Subcutaneous abdominal adipose tissue (tissue), 5 donors: ENCODE measurements around the gene POU4F2.

ENCODE experiments used
- H3K27ac ChIP-seq: one replicate; pipeline ENCODE4 v1.7.0; 2013; ENCODE audit warnings: low read depth, mild to moderate bottlenecking, inconsistent platforms, low read length, moderate library complexity
- H3K27me3 ChIP-seq, 5 donors: one replicate each; pipeline ENCODE4 v1.7.0; 2013; ENCODE audit warnings: low read length in 5 of 5, inconsistent platforms in 1 of 5; ENCODE audit not compliant: control insufficient read depth in 5 of 5, insufficient read depth in 4 of 5
- H3K36me3 ChIP-seq, 5 donors: one replicate each; pipeline ENCODE4 v1.7.0; 2013; ENCODE audit warnings: low read length in 5 of 5; ENCODE audit not compliant: control insufficient read depth in 5 of 5, insufficient read depth in 5 of 5
- H3K4me1 ChIP-seq, 5 donors: one replicate each; pipeline ENCODE4 v1.7.0; 2013; ENCODE audit warnings: low read length in 5 of 5, mild to moderate bottlenecking in 3 of 5, moderate library complexity in 1 of 5; ENCODE audit not compliant: control insufficient read depth in 5 of 5, insufficient read depth in 5 of 5
- H3K4me3 ChIP-seq, 5 donors: one replicate each; pipeline ENCODE4 v1.7.0; 2013; ENCODE audit warnings: low read length in 5 of 5, low read depth in 1 of 5
- H3K9ac ChIP-seq, 5 donors: one replicate each; pipeline ENCODE4 v1.7.0; 2013; ENCODE audit warnings: low read length in 5 of 5, mild to moderate bottlenecking in 4 of 5, moderate library complexity in 3 of 5
- H3K9me3 ChIP-seq, 5 donors: one replicate each; pipeline ENCODE4 v1.7.0; 2013; ENCODE audit warnings: low read length in 5 of 5; ENCODE audit not compliant: control insufficient read depth in 5 of 5
- donor health status: healthy.
- donor health status: healthy.
- donor health status: healthy.
- donor health status: healthy.
- donor health status: healthy.

POU4F2 gene, protein sequence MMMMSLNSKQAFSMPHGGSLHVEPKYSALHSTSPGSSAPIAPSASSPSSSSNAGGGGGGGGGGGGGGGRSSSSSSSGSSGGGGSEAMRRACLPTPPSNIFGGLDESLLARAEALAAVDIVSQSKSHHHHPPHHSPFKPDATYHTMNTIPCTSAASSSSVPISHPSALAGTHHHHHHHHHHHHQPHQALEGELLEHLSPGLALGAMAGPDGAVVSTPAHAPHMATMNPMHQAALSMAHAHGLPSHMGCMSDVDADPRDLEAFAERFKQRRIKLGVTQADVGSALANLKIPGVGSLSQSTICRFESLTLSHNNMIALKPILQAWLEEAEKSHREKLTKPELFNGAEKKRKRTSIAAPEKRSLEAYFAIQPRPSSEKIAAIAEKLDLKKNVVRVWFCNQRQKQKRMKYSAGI

DNA sequence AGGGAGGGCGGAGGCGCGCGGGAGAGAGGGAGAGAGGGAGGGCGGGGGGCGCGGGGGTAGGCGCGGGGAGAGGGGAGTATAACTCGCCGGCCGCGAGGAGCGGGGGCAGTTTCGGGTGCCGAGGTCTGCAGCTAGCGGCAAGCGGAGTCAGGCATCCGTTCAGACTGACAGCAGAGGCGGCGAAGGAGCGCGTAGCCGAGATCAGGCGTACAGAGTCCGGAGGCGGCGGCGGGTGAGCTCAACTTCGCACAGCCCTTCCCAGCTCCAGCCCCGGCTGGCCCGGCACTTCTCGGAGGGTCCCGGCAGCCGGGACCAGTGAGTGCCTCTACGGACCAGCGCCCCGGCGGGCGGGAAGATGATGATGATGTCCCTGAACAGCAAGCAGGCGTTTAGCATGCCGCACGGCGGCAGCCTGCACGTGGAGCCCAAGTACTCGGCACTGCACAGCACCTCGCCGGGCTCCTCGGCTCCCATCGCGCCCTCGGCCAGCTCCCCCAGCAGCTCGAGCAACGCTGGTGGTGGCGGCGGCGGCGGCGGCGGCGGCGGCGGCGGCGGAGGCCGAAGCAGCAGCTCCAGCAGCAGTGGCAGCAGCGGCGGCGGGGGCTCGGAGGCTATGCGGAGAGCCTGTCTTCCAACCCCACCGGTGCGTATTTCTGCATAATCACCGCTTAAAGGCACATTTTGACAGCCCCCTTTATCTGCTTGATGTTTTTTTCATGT, at the start of gene POU4F2:
Gene POU4F2, plus strand, starts transcription at position 108 of the 720 bp plus-strand sequence. Its CDS starts 248 bp downstream, at position 356.
- peak within 1 kb of the TSS in 1 of 5 donors; percentile 44 for H3K4me3 ChIP-seq
- H3K4me1 ChIP-seq, result peaks cover 0 to 27% (median 8%) of the 10 kb centered on the region in 5 donors
- H3K27me3 ChIP-seq, result peaks cover 30 to 60% (median 45%) of the 10 kb centered on the region in 5 donors
- H3K9ac ChIP-seq, result no peak within 1 kb of the TSS
- H3K36me3 ChIP-seq, result no peaks in the 10 kb centered on the region
- peaks cover 0 to 4% (median 3%) of the 10 kb centered on the region in 5 donors for H3K9me3 ChIP-seq
- H3K27ac ChIP-seq, result no peak within 1 kb of the TSS

DNA sequence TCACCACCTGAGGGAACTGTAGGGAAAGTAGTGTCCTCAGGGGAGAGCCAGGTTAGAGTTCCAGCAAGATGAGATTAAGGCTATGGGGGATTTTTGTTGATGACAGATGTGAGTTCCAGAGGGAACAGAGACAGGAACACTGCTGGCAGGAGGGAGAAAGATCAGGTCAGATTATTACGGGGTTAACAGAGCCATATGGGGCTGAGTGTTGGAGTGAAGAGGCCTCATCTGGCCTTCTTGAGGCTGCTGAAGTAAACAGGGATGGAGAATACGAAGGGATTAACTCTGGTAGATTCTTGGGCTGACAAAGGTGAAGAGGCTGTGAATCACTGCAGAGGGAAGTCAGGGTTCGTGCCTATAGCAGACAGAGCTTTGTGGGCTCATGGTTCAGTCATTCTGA, 47.9 kb upstream of the POU4F2 start:
- H3K36me3 ChIP-seq, result no peaks in the 10 kb centered on the region
- H3K4me1 ChIP-seq, result peaks cover 0 to 5% (median 2%) of the 10 kb centered on the region in 5 donors
- H3K27ac ChIP-seq, result no peak overlapping the region

DNA sequence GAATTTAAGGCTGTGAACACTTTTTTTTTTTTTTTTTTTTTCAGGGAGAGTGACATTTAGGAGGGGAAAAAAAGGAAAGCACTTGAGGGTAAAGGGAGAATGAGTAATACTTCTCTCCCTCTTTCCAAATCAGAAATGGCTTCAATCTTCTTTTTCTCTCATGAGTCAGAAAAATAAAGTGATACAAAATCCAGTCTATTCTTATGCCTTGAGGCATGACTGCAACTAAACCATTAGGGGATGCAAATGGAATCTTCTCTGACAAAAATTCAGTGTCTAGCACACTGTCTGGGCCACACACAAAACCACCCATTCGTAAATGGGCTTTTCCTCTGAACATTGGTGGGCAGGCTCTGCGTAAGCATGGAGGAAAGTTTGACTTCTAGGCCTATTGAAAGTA, 46.7 kb upstream of the POU4F2 start:
- H3K36me3 ChIP-seq, result no peaks in the 10 kb centered on the region
- no peaks in the 10 kb centered on the region for H3K4me1 ChIP-seq
- no peak overlapping the region for H3K4me3 ChIP-seq
- H3K9me3 ChIP-seq, result no peaks in the 10 kb centered on the region
- no peak overlapping the region for H3K27ac ChIP-seq
- H3K9ac ChIP-seq, result no peak overlapping the region
- H3K27me3 ChIP-seq, result no peaks in the 10 kb centered on the region

More for the DNA sequence above, 47.9 kb upstream of the POU4F2 start:
- Histone ChIP-seq H3K9me3 (no peaks in the 10 kb centered on the region), H3K9ac (no peak overlapping the region), H3K4me3 (no peak overlapping the region), H3K27me3 (no peaks in the 10 kb centered on the region)

DNA sequence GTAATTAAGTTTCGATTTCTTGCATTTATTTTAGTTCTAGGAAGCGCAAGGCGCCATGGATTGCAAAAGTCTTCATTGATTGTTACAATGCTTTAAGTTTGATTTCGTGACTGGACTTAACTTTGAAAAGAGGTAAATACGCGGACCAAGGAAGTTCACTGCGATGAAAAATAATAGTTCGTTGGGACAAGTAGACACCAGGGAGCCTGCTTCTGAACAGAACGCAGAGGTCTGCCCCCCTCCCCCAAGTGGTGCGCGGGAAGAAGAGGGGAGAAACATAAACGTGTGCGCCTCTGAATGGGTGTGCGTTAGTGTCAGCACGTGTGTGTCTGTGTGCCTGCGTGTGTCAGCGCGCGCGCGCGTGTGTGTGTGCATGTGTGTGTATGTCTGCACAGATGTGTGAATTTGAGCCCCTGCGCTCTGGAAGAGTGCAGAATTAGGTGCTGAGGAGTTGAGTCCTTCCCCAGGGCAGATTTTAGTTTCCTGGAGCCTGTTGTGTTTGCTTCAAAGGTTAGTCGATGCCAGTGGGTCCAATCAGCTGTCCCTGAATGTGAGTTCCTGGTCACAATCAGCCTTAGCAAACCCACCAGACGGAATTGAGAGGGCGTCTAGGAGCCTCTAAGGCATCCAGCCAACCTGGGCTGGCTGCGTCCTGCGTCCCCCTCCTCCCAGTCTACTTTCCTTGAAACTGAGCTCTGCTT, 5.8 kb upstream of the POU4F2 start:
- peaks cover 0 to 7% (median 0%) of the 10 kb centered on the region in 5 donors for H3K4me1 ChIP-seq
- no peak overlapping the region for H3K4me3 ChIP-seq
- H3K36me3 ChIP-seq, result no peaks in the 10 kb centered on the region
- H3K27me3 ChIP-seq, result peaks cover 20 to 37% (median 29%) of the 10 kb centered on the region in 5 donors
- no peaks in the 10 kb centered on the region for H3K9me3 ChIP-seq
- H3K27ac ChIP-seq, result no peak overlapping the region
- H3K9ac ChIP-seq, result no peak overlapping the region

DNA sequence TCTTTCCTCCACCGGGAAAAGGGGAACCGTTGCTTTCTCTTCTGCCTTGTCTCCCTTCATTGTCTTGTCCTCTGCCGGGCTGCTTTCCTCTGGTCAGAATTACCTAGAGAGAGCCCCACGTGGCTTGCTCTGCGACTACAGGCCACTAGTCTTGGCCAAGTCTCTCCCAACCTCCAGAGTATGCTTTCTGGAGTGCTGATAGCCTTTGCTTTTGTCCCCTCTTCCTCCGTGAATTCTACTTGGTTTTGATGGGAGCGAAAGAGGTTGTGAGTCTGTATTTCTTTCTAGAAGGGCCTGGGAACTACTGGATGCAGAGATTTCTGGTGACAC, 5.3 kb upstream of the POU4F2 start:
- Histone ChIP-seq H3K9me3 (no peaks in the 10 kb centered on the region), H3K4me3 (no peak overlapping the region), H3K9ac (no peak overlapping the region), H3K27me3 (peaks cover 21 to 42% (median 34%) of the 10 kb centered on the region in 5 donors), H3K36me3 (no peaks in the 10 kb centered on the region), H3K27ac (no peak overlapping the region), H3K4me1 (peaks cover 0 to 12% (median 4%) of the 10 kb centered on the region in 5 donors)

DNA sequence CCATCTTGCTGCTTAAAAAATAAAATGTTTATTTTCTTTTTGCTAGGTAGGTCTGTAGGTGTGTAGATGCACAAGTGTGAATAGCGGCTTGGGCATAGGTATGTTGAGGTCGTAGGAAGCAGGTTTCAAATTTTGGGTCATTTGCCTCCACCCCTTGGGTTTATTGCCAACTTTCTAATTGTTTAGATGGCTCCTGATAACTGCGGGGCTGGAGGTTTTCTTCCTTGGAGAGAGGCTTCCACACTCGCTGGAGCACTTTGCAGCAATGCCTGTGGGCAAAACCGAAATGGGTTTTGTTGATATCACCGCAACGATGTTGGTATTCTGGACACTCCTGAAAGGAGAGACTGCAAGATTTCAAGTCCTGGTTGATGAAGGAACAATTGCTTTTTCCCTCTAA, 3.9 kb upstream of the POU4F2 start:
- Histone ChIP-seq H3K27ac (no peak overlapping the region), H3K4me1 (peaks cover 0 to 21% (median 8%) of the 10 kb centered on the region in 5 donors), H3K27me3 (peaks cover 26 to 53% (median 41%) of the 10 kb centered on the region in 5 donors)

DNA sequence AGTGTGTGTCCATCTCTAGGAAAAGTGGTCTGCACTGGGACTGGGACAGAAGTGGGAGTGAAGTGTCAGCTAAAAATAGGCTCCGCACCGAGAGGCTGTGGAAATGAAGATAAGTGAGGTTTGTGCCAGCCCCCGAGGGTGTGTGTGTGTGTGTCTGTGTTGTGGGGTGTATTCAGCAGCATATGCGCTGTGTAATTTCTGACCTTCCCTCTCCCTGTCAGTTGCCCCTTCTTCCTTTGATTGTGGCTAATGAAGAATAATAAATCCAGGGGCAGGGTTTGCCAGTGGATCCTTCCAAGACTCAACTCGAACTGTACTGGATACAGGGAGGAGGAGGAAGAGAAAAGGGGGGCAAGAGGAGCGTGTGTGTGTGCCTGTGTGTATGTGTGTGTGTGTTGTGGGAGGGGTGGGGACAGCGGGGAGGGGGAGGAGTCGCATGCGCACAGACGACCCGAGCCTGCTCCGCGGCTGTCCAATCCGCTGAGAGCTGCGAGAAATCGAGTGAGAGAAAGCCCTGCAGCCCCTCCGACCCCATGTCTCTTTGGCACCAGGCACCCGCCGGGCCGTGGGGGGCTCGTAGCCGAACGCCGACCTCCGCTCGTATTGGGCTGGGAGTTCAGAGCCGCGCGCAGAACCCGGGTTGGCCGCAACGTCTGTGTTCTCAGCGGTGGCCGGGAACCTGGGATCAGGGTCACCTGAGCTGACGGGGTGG, 916 bp upstream of the POU4F2 start:
- H3K4me3 ChIP-seq, result no peak overlapping the region
- H3K27me3 ChIP-seq, result peaks cover 37 to 68% (median 54%) of the 10 kb centered on the region in 5 donors

More for the DNA sequence above, 3.9 kb upstream of the POU4F2 start:
- H3K4me3 ChIP-seq, result no peak overlapping the region
- no peak overlapping the region for H3K9ac ChIP-seq
- no peaks in the 10 kb centered on the region for H3K36me3 ChIP-seq
- H3K9me3 ChIP-seq, result no peaks in the 10 kb centered on the region

DNA sequence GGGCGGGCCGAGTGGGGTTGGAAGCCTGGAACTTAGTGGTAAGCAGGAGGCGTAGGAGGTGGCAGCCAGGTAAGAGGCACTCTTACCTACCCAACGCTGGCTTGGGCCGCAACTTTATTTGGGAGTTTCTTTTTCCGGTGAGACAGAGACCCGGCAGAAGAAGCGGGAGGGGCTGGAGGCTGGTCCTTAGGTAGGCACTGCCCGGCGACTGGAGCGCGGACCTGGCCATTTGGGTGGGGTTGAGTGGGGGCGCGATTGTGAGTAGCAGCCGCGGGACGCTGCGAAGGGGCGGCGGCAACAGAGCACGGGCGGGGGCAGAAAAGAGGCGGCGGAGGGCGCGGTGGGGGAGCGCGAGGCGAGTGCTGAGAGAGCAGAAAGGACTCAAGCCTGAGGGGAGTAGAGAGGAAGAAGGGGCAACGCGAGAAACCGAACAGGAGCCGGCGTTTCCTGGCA, 334 bp upstream of the POU4F2 start:
- peaks cover 0 to 4% (median 3%) of the 10 kb centered on the region in 5 donors for H3K9me3 ChIP-seq
- no peak overlapping the region for H3K27ac ChIP-seq
- peaks cover 33 to 65% (median 51%) of the 10 kb centered on the region in 5 donors for H3K27me3 ChIP-seq
- no peaks in the 10 kb centered on the region for H3K36me3 ChIP-seq
- peak overlapping the region in 1 of 5 donors; percentile 44 for H3K4me3 ChIP-seq
- no peak overlapping the region for H3K9ac ChIP-seq
- peaks cover 0 to 27% (median 8%) of the 10 kb centered on the region in 5 donors for H3K4me1 ChIP-seq

More for the DNA sequence above, 916 bp upstream of the POU4F2 start:
- Histone ChIP-seq H3K36me3 (no peaks in the 10 kb centered on the region), H3K27ac (no peak overlapping the region), H3K9me3 (peaks cover 0 to 2% (median 1%) of the 10 kb centered on the region in 5 donors), H3K9ac (no peak overlapping the region), H3K4me1 (peaks cover 0 to 27% (median 8%) of the 10 kb centered on the region in 5 donors)

DNA sequence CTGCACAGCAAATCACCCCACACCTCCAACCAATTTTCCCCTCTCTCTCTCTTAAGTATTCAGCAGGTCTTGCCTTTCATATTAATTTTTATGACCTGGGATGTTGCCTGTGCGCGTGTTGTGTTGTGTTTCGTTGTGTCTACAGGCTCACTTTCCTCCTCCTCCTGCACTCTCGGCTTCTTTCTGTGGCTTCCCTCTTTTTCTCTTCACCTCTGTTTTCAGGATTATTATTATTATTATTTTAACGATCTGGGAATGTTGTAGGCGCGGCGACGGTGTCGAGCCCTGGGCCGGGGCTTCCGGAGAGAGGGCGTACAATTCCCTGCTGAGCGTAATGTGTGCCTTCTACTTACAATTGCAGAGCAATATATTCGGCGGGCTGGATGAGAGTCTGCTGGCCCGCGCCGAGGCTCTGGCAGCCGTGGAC, 826 bp downstream of the POU4F2 start:
- peaks cover 0 to 27% (median 8%) of the 10 kb centered on the region in 5 donors for H3K4me1 ChIP-seq
- H3K9me3 ChIP-seq, result peaks cover 0 to 4% (median 3%) of the 10 kb centered on the region in 5 donors
- no peak overlapping the region for H3K27ac ChIP-seq
- no peak overlapping the region for H3K4me3 ChIP-seq
- no peak overlapping the region for H3K9ac ChIP-seq
- H3K27me3 ChIP-seq, result peaks cover 30 to 55% (median 43%) of the 10 kb centered on the region in 5 donors
- no peaks in the 10 kb centered on the region for H3K36me3 ChIP-seq
